Measurements from ENCODE around the gene PPARA.

The PPARA gene

GRCh38 chr22:46292173-46292572 is 141.8 kb downstream of the PPARA start:
- no peak overlapping the region for H2AFZ ChIP-seq (ENCODE audit: low read depth, low read length)
- H3K27me3 ChIP-seq (ENCODE audit: low read depth, low read length), result no peaks in the 10 kb centered on the region
- H3K4me1 ChIP-seq (ENCODE audit: low read length), result peaks cover 11% of the 10 kb centered on the region; the same call in 1 of the 2 replicates
- no peak overlapping the region for H3K27ac ChIP-seq (ENCODE audit: low read length)
- TF ChIP-seq EZH2phosphoT487 (IDR thresholded peaks at IDR 0.05; ENCODE audit: low read depth), result no peak
- TF ChIP-seq, protein P1, sequence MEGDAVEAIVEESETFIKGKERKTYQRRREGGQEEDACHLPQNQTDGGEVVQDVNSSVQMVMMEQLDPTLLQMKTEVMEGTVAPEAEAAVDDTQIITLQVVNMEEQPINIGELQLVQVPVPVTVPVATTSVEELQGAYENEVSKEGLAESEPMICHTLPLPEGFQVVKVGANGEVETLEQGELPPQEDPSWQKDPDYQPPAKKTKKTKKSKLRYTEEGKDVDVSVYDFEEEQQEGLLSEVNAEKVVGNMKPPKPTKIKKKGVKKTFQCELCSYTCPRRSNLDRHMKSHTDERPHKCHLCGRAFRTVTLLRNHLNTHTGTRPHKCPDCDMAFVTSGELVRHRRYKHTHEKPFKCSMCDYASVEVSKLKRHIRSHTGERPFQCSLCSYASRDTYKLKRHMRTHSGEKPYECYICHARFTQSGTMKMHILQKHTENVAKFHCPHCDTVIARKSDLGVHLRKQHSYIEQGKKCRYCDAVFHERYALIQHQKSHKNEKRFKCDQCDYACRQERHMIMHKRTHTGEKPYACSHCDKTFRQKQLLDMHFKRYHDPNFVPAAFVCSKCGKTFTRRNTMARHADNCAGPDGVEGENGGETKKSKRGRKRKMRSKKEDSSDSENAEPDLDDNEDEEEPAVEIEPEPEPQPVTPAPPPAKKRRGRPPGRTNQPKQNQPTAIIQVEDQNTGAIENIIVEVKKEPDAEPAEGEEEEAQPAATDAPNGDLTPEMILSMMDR (IDR thresholded peaks at IDR 0.05; ENCODE audit: low read depth, low read length), result no peak
- H3K36me3 ChIP-seq (replicated peaks; ENCODE audit: low read depth, low read length), result peaks cover 5% of the 10 kb centered on the region
- H3K9ac ChIP-seq (ENCODE audit: low read length), result no peak overlapping the region
- no peak overlapping the region for H3K4me3 ChIP-seq (ENCODE audit: low read length)
- peaks cover 10% of the 10 kb centered on the region for H3K79me2 ChIP-seq (ENCODE audit: low read length)
- no peaks in the 10 kb centered on the region for H3K9me3 ChIP-seq (ENCODE audit: insufficient read depth, low read length)
- H3K4me2 ChIP-seq (ENCODE audit: low read length), result no peak overlapping the region
- H4K20me1 ChIP-seq (ENCODE audit: insufficient read depth, low read length), result no peaks in the 10 kb centered on the region

- no peak overlapping the region for H3K9ac ChIP-seq (ENCODE audit: low read length)
Measured at GRCh38 chr22:46292732-46293131, 142.4 kb downstream of the PPARA start.

More at GRCh38 chr22:46292732-46293131, 142.4 kb downstream of the PPARA start:
- no peak overlapping the region for H2AFZ ChIP-seq (ENCODE audit: low read depth, low read length)
- no peak for TF ChIP-seq EZH2phosphoT487 (IDR thresholded peaks at IDR 0.05; ENCODE audit: low read depth)
- TF ChIP-seq, protein P1 (IDR thresholded peaks at IDR 0.05; ENCODE audit: low read depth, low read length), result no peak
- H3K4me3 ChIP-seq (ENCODE audit: low read length), result no peak overlapping the region
- H4K20me1 ChIP-seq (ENCODE audit: insufficient read depth, low read length), result no peaks in the 10 kb centered on the region
- H3K27ac ChIP-seq (ENCODE audit: low read length), result no peak overlapping the region
- peaks cover 15% of the 10 kb centered on the region for H3K4me1 ChIP-seq (ENCODE audit: low read length)
- H3K4me2 ChIP-seq (ENCODE audit: low read length), result no peak overlapping the region
- H3K79me2 ChIP-seq (ENCODE audit: low read length), result peaks cover 15% of the 10 kb centered on the region
- H3K9me3 ChIP-seq (ENCODE audit: insufficient read depth, low read length), result no peaks in the 10 kb centered on the region
- H3K36me3 ChIP-seq (replicated peaks; ENCODE audit: low read depth, low read length), result peaks cover 5% of the 10 kb centered on the region
- no peaks in the 10 kb centered on the region for H3K27me3 ChIP-seq (ENCODE audit: low read depth, low read length)

Measured in OCI-LY3 (cell line).